Activated CD4-positive, CD25-positive, alpha-beta regulatory T cell treated with anti-CD3 and anti-CD28 coated beads, Interleukin-2, amount 50 U/mL, for 24 hours (primary cell): ENCODE data around the gene CNPY3.
"Not testable (repeated sequence)": the region's sequence is repeated elsewhere in the genome, so short reads cannot be mapped to it uniquely, and the experiment has no call there.

Source experiments
- ATAC-seq, 2 donors: fragments of 150-1000 bp; cut with Tn5 transposase; one replicate each; pipeline ENCODE4 v1.10.0; 2021; ENCODE audit warnings: mild to moderate bottlenecking in 1 of 2, moderate library complexity in 1 of 2

The CNPY3 gene

GRCh38 chr6:42928986-42929820, at the start of gene CNPY3:
Gene CNPY3 (plus strand): TSS chr6:42929480. CDS start chr6:42929571, 91 bp downstream.
- ATAC-seq = peak; percentile 87

GRCh38 chr6:42880240-42880817, 49.0 kb upstream of the CNPY3 start:
- ATAC-seq = not testable (repeated sequence)

- ATAC-seq = not testable (repeated sequence)
These were observed 48.4 kb upstream of the CNPY3 start for GRCh38 chr6:42880871-42881270.

DNA sequence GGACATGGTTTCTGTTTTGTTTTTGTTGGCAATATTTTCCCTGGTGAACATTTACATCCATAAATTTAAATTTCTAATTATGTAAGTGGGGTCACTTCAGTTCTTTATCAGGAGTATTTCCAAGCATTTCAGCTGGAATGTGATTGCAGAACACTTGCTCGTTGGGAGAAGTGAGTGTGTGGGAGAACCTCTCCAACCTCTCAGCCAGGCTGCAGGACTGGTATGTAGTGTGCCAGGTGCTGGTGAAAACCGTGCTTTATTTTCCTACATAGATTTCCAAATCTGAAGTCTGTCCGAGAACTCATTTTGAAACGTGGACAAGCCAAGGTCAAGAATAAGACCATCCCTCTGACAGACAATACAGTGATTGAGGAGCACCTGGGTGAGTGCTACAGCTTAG, 43.6 kb upstream of the CNPY3 start:
- no peak for ATAC-seq

DNA sequence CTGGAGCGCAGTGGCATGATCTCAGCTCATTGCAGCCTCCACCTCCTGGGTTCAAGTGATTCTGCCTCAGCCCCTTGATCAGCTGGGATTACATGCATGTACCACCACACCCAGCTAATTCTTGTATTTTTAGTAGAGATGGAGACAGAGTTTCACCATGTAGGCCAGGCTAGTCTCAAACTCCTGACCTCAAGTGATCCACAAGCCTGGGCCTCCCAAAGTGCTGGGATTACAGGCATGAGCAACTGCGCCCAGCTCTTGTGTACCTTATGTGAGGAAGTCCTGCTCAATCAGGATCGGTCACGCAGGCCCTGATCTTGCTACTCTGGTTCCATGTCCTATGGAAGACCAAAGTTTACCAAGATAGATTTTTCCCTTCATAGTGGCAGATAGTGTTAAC, 41.1 kb upstream of the CNPY3 start:
- ATAC-seq = not testable (repeated sequence)

- peak; percentile 18 to 32 for ATAC-seq
These were observed 39.5 kb upstream of the CNPY3 start for GRCh38 chr6:42889815-42890214.

DNA sequence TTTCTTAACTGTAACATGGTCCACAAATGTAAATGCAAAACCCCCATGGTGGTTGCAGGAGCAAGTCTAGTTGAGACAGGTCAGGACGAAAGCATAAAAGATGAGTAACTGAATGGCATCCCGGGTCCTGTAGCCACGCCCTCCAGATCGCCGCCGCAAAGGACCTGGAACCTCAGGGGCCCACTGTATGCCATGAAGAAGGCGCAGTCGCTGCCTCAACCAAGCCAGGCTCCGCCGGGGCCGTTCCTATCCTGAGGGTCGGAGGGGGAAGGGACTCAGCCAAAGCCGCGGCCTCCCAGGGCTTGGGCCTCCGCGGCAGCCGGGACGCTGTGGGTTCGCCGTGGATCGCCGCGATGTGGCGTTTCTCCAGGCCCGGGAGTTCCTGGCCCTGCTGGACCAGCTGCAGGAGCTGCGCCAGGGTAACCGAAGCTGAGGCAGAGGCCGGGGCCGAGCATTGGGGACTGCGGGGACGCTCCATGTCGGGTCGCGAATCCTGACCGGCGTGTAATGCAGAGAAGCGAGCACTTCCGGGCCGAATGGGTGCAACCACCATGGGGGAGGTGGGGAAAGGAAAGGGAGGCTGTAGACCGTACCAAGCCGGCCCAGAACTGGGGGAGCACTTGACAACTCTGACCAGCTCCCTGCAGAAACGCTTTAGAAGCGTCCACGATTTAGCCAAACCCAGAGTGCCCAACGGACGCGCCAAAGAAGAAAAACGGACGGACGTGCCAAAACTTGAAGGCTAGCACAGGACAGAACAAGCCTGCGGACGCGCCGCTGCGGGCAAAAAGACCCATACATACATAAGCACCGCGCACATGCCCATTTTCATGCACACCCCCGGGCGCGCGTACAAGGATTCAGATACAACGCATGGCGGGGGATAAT, 38.7 kb upstream of the CNPY3 start:
- peak; percentile 94 for ATAC-seq

DNA sequence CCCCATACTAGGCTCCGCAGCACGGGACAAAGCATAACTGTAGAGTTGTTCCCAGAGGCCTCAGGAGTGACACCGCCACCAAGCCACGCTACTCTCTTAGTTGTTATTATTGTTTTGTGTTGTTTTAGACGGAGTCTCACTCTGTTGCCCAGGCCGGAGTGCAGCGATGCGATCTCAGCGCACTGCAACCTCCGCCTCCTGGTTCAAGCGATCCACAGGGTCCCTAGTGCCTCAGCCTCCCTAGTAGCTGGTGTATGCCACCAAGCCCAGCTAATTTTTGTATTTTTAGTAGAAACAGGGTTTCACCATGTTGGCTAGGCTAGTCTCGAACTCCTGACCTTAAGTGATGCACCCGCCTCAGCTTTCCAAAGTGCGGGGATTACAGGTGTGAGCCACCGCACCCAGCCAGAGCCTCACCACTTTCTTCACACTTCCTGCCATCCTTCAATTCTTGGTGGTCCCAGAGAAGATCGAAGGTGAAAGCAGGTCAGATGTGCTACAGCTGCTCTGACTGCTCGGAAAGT, 38.0 kb upstream of the CNPY3 start:
- no peak for ATAC-seq

- ATAC-seq = not testable (repeated sequence)
These were observed 35.0 kb upstream of the CNPY3 start for GRCh38 chr6:42894041-42894828.

- ATAC-seq = no peak
These were observed 33.0 kb upstream of the CNPY3 start for GRCh38 chr6:42896178-42896719.

- ATAC-seq = no peak
These were observed 30.4 kb upstream of the CNPY3 start for GRCh38 chr6:42898891-42899361.

- no peak for ATAC-seq
These were observed 29.4 kb upstream of the CNPY3 start for GRCh38 chr6:42899871-42900270.

- peak; percentile 79 to 90 for ATAC-seq
These were observed 27.7 kb upstream of the CNPY3 start for GRCh38 chr6:42901538-42901957.

DNA sequence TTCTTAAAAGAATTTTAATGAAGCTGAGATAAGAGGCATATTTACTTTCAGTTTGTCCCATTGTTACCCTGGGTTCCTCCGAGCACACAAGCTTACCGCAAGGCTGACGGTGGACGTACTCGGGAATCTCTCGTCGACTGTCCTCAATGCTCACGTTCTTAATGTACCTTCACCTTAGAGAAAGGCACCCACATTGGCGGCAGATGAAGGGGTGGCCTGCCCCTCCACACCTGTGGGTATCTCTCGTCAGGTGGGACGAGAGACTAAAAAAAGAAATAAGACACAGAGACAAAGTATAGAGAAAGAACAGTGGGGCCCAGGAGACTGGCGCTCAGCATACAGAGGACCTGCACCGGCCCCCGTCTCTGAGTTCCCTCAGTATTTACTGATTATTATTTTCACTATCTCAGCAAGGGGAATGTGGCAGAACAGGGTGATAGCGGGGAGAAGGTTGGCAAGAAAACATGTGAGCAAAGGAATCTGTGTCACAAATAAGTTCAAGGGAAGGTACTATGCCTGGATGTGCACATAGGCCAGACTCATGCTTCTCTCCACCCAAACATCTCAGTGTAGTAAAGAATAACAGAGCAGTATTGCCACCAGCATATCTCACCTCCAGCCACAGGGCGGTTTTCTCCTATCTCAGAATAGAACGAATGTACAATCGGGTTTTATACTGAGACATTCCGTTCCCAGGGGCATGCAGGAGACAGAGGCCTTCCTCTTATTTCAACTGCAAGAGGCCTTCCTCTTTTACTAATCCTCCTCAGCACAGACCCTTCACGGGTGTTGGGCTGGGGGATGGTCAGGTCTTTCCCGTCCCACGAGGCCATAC, 26.6 kb upstream of the CNPY3 start:
- not testable (repeated sequence) for ATAC-seq

GRCh38 chr6:42904467-42904866, 24.8 kb upstream of the CNPY3 start:
- ATAC-seq = no peak

DNA sequence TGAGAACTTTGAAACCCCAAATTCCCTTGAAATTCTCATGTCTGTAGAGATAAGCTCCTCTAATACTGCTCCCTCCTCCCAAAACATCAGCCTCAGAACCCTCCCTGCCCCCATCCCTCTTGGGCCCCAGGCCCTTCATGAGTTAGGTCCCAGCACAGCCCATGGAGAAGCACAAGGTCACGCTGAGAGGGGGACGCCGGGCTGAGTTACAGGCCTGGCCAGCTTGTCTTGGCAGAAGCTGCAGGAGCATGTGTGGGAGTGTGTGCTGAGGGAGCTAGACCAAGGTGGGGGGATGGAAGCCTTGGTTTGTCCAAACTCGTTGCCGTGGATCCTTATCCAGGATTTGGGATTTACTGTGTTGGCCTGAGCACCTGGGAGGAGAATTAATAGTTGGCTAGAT, 21.9 kb upstream of the CNPY3 start:
- no peak for ATAC-seq

- no peak for ATAC-seq
These were observed 19.4 kb upstream of the CNPY3 start for GRCh38 chr6:42909835-42910234.

- ATAC-seq = no peak
These were observed 17.9 kb upstream of the CNPY3 start for GRCh38 chr6:42911171-42912021.

DNA sequence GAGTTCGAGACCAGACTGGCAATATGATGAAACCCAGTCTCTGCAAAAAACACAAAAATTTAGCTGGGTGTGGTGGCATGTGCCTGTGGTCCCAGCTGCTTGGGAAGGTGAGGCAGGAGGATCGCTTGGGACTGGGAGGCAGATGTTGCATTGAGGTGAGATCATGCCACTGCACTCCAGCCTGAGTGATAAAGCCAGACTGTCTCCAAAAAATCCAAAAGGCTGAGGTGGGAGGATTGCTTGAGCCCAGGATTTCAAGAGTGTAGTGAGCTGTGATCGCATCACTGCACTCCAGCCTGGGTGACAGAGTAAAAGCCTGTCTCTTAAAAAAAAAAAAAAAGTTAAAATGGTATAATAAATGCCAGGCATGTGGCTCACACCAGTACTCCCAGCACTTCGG, 14.7 kb upstream of the CNPY3 start:
- no peak for ATAC-seq

- no peak for ATAC-seq
These were observed 13.5 kb upstream of the CNPY3 start, which contains the start of gene PTCRA for GRCh38 chr6:42915732-42916131. Gene PTCRA (plus strand): TSS chr6:42916053. CDS start chr6:42916070, 17 bp downstream.
